ENCODE results near the gene CAMKK1.
A peak's percentile ranks its signal among the peaks of the same experiment; 100 is the strongest.

The CAMKK1 gene

DNA sequence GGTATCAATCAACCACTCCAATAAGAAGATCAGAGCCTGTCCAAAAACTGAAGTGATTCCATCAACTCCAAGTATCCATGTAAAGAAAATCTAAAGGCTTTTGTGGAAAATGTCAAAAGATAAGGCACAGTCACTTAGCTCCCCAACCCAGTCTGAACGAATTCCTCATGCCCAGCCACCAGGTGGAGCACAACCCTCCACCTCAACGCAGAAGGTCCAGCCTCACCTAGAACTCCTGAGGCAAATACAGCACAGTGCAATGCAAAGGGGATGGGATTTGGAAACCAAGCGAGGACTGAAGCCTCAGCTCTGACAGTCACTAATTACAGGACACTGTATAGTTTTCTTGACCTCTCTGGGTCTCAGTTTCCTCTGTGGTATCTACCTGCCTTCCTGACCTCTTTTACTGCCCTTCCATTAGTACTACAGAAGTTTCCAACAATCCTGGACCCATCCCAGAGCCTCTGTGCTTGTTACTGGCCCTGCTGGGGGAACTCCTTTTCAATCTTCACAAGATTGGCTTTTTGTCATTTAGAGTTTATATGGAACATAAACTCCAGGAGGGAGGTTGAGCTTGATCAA, 48.8 kb downstream of the CAMKK1 start:
- Histone ChIP-seq H4K5ac (ENCODE audit: low read length) (no peak overlapping the region), H3K27ac (ENCODE audit: low read depth, low read length) (no peak overlapping the region), H3K23ac (ENCODE audit: low read length) (no peak overlapping the region), H3K4me2 (ENCODE audit: low read length) (no peak overlapping the region), H3K9ac (ENCODE audit: low read length) (no peak overlapping the region), H4K8ac (ENCODE audit: low read depth, low read length) (no peak overlapping the region), H3K4me1 (ENCODE audit: control insufficient read depth, low read depth, low read length) (no peaks in the 10 kb centered on the region), H3K27me3 (ENCODE audit: insufficient read depth, low read length, poor library complexity) (no peaks in the 10 kb centered on the region), H3K79me1 (ENCODE audit: low read length) (peaks cover 9% of the 10 kb centered on the region), H3K36me3 (ENCODE audit: control insufficient read depth, insufficient read depth, low read length) (peaks cover 6% of the 10 kb centered on the region), H2BK15ac (replicated peaks; ENCODE audit: low read depth) (no peak overlapping the region), H3K4me3 (ENCODE audit: low read length) (no peak overlapping the region), H2BK5ac (ENCODE audit: low read length) (no peak overlapping the region), H2BK120ac (ENCODE audit: low read depth, low read length) (no peak overlapping the region), H2AK5ac (ENCODE audit: low read length) (no peak overlapping the region), H3K79me2 (ENCODE audit: control insufficient read depth, insufficient read depth, low read length) (peaks cover 31% of the 10 kb centered on the region), H3K18ac (ENCODE audit: low read length) (no peak overlapping the region), H3K4ac (ENCODE audit: low read depth, low read length) (no peak overlapping the region), H3K56ac (ENCODE audit: low read length) (no peak overlapping the region)
- no CpG with 5 or more reads among the region's 3 CpGs for WGBS (ENCODE audit: extremely low coverage, insufficient coverage, low lambda C conversion rate)
- DNase-seq, result peak; percentile 81

DNA sequence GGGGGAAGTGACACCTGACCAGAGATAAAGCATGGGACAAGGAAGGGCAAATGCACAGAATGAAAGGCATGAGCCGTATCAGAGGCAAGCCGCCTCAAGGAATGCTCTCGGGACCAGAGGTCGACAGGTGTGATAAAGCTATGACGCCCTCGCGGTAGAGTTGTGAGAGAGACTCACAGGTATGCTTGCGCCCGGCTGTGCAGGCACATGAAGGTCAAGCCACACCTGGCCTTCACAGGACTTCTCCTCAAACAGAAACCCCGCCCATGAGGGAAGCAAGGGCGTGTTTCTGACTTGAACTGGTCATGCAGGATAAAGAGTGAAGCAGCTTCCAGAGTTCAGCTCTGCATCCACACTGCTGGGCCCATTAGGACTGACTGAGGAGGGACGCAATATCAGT, 54.6 kb downstream of the CAMKK1 start:
- no peak overlapping the region for H2BK5ac ChIP-seq (ENCODE audit: low read length)
- no peak overlapping the region for H3K4ac ChIP-seq (ENCODE audit: low read depth, low read length)
- H3K79me1 ChIP-seq (ENCODE audit: low read length), result peaks cover 25% of the 10 kb centered on the region
- H3K18ac ChIP-seq (ENCODE audit: low read length), result no peak overlapping the region
- no peak overlapping the region for H3K4me3 ChIP-seq (ENCODE audit: low read length)
- H4K8ac ChIP-seq (ENCODE audit: low read depth, low read length), result no peak overlapping the region
- peaks cover 20% of the 10 kb centered on the region for H3K79me2 ChIP-seq (ENCODE audit: control insufficient read depth, insufficient read depth, low read length)
- H3K36me3 ChIP-seq (ENCODE audit: control insufficient read depth, insufficient read depth, low read length), result peaks cover 15% of the 10 kb centered on the region
- H3K27ac ChIP-seq (ENCODE audit: low read depth, low read length), result no peak overlapping the region
- WGBS (ENCODE audit: extremely low coverage, insufficient coverage, low lambda C conversion rate), result no CpG with 5 or more reads among the region's 12 CpGs
- H4K5ac ChIP-seq (ENCODE audit: low read length), result no peak overlapping the region
- H3K4me1 ChIP-seq (ENCODE audit: control insufficient read depth, low read depth, low read length), result no peaks in the 10 kb centered on the region
- H3K9ac ChIP-seq (ENCODE audit: low read length), result no peak overlapping the region
- H2BK15ac ChIP-seq (replicated peaks; ENCODE audit: low read depth), result no peak overlapping the region
- no peaks in the 10 kb centered on the region for H3K27me3 ChIP-seq (ENCODE audit: insufficient read depth, low read length, poor library complexity)
- DNase-seq, result no peak
- H2AK5ac ChIP-seq (ENCODE audit: low read length), result no peak overlapping the region
- no peak overlapping the region for H3K56ac ChIP-seq (ENCODE audit: low read length)
- no peak overlapping the region for H2BK120ac ChIP-seq (ENCODE audit: low read depth, low read length)
- H3K23ac ChIP-seq (ENCODE audit: low read length), result no peak overlapping the region
- no peak overlapping the region for H3K4me2 ChIP-seq (ENCODE audit: low read length)

DNA sequence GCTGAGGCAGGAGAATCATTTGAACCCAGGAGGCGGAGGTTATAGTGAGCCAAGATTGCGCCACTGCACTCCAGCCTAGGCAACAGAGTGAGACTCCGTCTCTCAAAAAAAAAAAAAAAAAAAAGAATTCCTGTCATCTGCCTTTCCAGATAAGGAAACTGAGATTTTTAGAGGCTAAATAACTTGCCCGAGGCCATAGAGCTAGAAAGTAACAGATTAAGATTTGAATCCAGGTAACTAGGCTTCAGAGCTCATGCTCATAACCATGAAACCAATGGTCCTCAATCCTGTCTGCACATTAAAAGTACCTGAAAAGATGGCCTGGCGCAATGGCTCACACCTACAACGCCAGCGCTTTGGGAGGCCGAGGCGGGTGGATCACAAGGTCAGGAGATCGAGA, 56.3 kb downstream of the CAMKK1 start:
- Histone ChIP-seq H3K4me3 (ENCODE audit: low read length) (no peak overlapping the region), H4K5ac (ENCODE audit: low read length) (no peak overlapping the region)
- no peak for DNase-seq

DNA sequence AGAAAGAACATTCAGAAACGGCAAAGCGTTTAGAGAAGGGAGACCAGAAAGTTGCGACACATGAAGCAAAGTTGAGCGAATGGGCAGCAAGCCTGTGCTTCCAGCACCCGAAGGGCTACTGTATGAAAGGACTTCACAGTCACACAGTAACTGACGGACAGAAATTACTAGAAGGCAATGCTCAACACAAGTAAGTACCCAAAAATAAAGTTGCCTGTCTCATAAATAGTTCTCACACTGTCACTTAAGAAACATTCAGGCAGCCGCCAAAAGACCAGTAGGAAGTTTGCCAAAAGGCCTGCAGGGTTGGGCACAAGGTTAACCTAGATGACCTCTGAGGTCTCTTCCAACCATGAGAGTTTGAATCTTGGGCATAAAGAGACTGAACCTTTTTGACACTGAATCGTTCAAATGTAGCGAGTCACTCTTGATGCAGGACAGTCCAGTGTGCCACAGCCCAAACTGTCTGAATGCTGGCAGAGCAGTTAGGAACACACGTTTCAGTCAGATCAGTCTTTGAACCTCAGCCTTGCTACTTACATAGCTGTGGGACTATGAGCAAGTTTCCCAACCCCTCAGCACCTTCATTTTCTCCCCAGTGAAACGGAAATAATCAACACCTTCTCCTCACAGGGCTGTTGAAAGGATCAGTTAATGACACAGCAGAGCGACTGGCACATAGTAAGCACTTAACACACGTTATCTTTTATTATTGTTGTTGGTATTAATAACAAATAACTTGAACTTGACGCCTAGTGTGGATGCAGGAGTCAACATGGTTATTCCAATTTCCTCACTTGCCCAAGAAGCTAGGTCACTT, 57.2 kb downstream of the CAMKK1 start:
- Histone ChIP-seq H3K4ac (ENCODE audit: low read depth, low read length) (no peak overlapping the region), H4K8ac (ENCODE audit: low read depth, low read length) (no peak overlapping the region), H3K18ac (ENCODE audit: low read length) (no peak overlapping the region), H3K4me2 (ENCODE audit: low read length) (no peak overlapping the region), H4K5ac (ENCODE audit: low read length) (no peak overlapping the region), H2BK5ac (ENCODE audit: low read length) (no peak overlapping the region), H2BK120ac (ENCODE audit: low read depth, low read length) (no peak overlapping the region), H3K9ac (ENCODE audit: low read length) (no peak overlapping the region), H3K79me1 (ENCODE audit: low read length) (peaks cover 24% of the 10 kb centered on the region), H3K27me3 (ENCODE audit: insufficient read depth, low read length, poor library complexity) (no peaks in the 10 kb centered on the region), H3K4me1 (ENCODE audit: control insufficient read depth, low read depth, low read length) (no peaks in the 10 kb centered on the region), H3K23ac (ENCODE audit: low read length) (no peak overlapping the region), H3K36me3 (ENCODE audit: control insufficient read depth, insufficient read depth, low read length) (peaks cover 14% of the 10 kb centered on the region), H2BK15ac (replicated peaks; ENCODE audit: low read depth) (no peak overlapping the region), H3K79me2 (ENCODE audit: control insufficient read depth, insufficient read depth, low read length) (peaks cover 19% of the 10 kb centered on the region), H2AK5ac (ENCODE audit: low read length) (no peak overlapping the region), H3K56ac (ENCODE audit: low read length) (no peak overlapping the region), H3K27ac (ENCODE audit: low read depth, low read length) (no peak overlapping the region), H3K4me3 (ENCODE audit: low read length) (no peak overlapping the region)
- WGBS (ENCODE audit: extremely low coverage, insufficient coverage, low lambda C conversion rate), result no CpG with 5 or more reads among the region's 14 CpGs
- DNase-seq, result no peak

More for the DNA sequence above, 56.3 kb downstream of the CAMKK1 start:
- H3K4ac ChIP-seq (ENCODE audit: low read depth, low read length), result no peak overlapping the region
- no peak overlapping the region for H2AK5ac ChIP-seq (ENCODE audit: low read length)
- H3K4me2 ChIP-seq (ENCODE audit: low read length), result no peak overlapping the region
- H3K36me3 ChIP-seq (ENCODE audit: control insufficient read depth, insufficient read depth, low read length), result peaks cover 14% of the 10 kb centered on the region
- no peaks in the 10 kb centered on the region for H3K27me3 ChIP-seq (ENCODE audit: insufficient read depth, low read length, poor library complexity)
- H3K9ac ChIP-seq (ENCODE audit: low read length), result no peak overlapping the region
- WGBS (ENCODE audit: extremely low coverage, insufficient coverage, low lambda C conversion rate), result no CpG with 5 or more reads among the region's 10 CpGs
- H2BK5ac ChIP-seq (ENCODE audit: low read length), result no peak overlapping the region
- no peak overlapping the region for H2BK15ac ChIP-seq (replicated peaks; ENCODE audit: low read depth)
- H3K27ac ChIP-seq (ENCODE audit: low read depth, low read length), result no peak overlapping the region
- no peak overlapping the region for H3K56ac ChIP-seq (ENCODE audit: low read length)
- no peak overlapping the region for H3K18ac ChIP-seq (ENCODE audit: low read length)
- no peak overlapping the region for H2BK120ac ChIP-seq (ENCODE audit: low read depth, low read length)
- H3K79me1 ChIP-seq (ENCODE audit: low read length), result peaks cover 25% of the 10 kb centered on the region
- no peak overlapping the region for H3K23ac ChIP-seq (ENCODE audit: low read length)
- H4K8ac ChIP-seq (ENCODE audit: low read depth, low read length), result no peak overlapping the region
- H3K4me1 ChIP-seq (ENCODE audit: control insufficient read depth, low read depth, low read length), result no peaks in the 10 kb centered on the region
- H3K79me2 ChIP-seq (ENCODE audit: control insufficient read depth, insufficient read depth, low read length), result peaks cover 19% of the 10 kb centered on the region

DNA sequence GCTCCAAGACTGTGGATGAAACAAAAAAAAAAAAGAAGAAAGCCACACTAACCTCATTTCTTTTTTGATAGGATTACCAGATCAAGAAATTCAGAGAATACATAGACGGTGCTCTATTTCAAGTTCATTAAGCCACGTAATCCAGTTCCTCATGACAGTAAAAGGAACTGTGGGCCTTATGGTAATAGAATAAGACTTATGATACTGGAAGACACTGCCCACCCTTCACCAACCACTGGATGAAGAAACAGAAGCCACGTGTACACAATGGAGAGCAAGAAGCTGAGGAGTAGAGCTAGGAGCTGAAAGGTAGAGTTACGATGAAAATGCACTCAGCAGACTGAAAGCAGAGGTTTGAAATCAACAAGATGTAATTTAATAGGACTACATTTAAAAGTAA, 58.0 kb downstream of the CAMKK1 start:
- no peak overlapping the region for H3K4me3 ChIP-seq (ENCODE audit: low read length)
- no peak overlapping the region for H3K18ac ChIP-seq (ENCODE audit: low read length)
- H3K27me3 ChIP-seq (ENCODE audit: insufficient read depth, low read length, poor library complexity), result no peaks in the 10 kb centered on the region
- H2BK15ac ChIP-seq (replicated peaks; ENCODE audit: low read depth), result no peak overlapping the region
- H4K5ac ChIP-seq (ENCODE audit: low read length), result no peak overlapping the region
- H2BK120ac ChIP-seq (ENCODE audit: low read depth, low read length), result no peak overlapping the region
- WGBS (ENCODE audit: extremely low coverage, insufficient coverage, low lambda C conversion rate), result no CpG with 5 or more reads among the region's 4 CpGs
- H3K36me3 ChIP-seq (ENCODE audit: control insufficient read depth, insufficient read depth, low read length), result peaks cover 9% of the 10 kb centered on the region
- H4K8ac ChIP-seq (ENCODE audit: low read depth, low read length), result no peak overlapping the region
- H3K56ac ChIP-seq (ENCODE audit: low read length), result no peak overlapping the region
- H3K4me2 ChIP-seq (ENCODE audit: low read length), result no peak overlapping the region
- no peak overlapping the region for H3K27ac ChIP-seq (ENCODE audit: low read depth, low read length)
- no peak overlapping the region for H2BK5ac ChIP-seq (ENCODE audit: low read length)
- H3K9ac ChIP-seq (ENCODE audit: low read length), result no peak overlapping the region
- H3K4ac ChIP-seq (ENCODE audit: low read depth, low read length), result no peak overlapping the region
- H3K4me1 ChIP-seq (ENCODE audit: control insufficient read depth, low read depth, low read length), result no peaks in the 10 kb centered on the region
- no peak for DNase-seq
- H3K23ac ChIP-seq (ENCODE audit: low read length), result no peak overlapping the region
- no peak overlapping the region for H2AK5ac ChIP-seq (ENCODE audit: low read length)
- peaks cover 13% of the 10 kb centered on the region for H3K79me2 ChIP-seq (ENCODE audit: control insufficient read depth, insufficient read depth, low read length)
- H3K79me1 ChIP-seq (ENCODE audit: low read length), result peaks cover 18% of the 10 kb centered on the region

Measured in mesendoderm (in vitro differentiated cells).